HCT116 (cell line): ENCODE results near the gene SSMEM1. TPM values are rescaled to one million over a fixed set of nuclear protein-coding genes. Genes with fewer than 3 reads are reported as not detected.

ENCODE experiments used
- ATAC-seq: fragments of 200-7000 bp; cut with Tn5 transposase; 2 replicates; pipeline ENCODE4 v1.9.1; 2020; ENCODE audit warnings: mild to moderate bottlenecking, moderate library complexity
- BruUV-seq: library from RNA; stranded (reverse); fragments of 400-500 nt; replicated peaks from 2 replicates; lab custom pipeline; 2021; lab: Mats Ljungman, UMichigan
- CTCF ChIA-PET: fragments of 300-600 bp; sonication (Branson Sonifier 250); formaldehyde crosslinking; loops from one replicate; lab custom pipeline; 2021; ENCODE audit warnings: antibody characterized with exemption; lab: Charles Lee
- POLR2A ChIA-PET: fragments of 300-600, 350-600 bp; sonication (Branson Sonifier 250); formaldehyde crosslinking; loops from one replicate; lab custom pipeline; 2021; ENCODE audit warnings: antibody characterized with exemption; lab: Charles Lee
- RAD21 ChIA-PET, 2 experiments: fragments of 300-600 bp; sonication (Branson Sonifier 250); formaldehyde crosslinking; loops; one replicate each; lab custom pipeline; 2023; ENCODE audit warnings: low total read pairs in 2 of 2; ENCODE audit not compliant: uncharacterized antibody in 2 of 2, unreplicated experiment in 2 of 2, low non-redundant PET in 1 of 2; lab: Charles Lee
- DNase-seq: peaks from one replicate; pipeline ENCODE4 v3.0.0-alpha.2; 2010; ENCODE audit warnings: low read depth, low spot score
- H2AFZ ChIP-seq: fragments of 200-600 bp; shearing (Covaris generic), sonication (generic); 2 replicates; pipeline ENCODE4 v1.6.1; 2017; ENCODE audit warnings: low read depth, mixed run types, mixed read lengths, antibody characterized with exemption, low read length; ENCODE audit not compliant: poor library complexity, severe bottlenecking
- H3K27ac ChIP-seq: 2 replicates; pipeline ENCODE4 v1.5.1; 2012; ENCODE audit warnings: low read depth, low read length
- H3K27me3 ChIP-seq: fragments of 200-600 bp; sonication (generic); 2 replicates; pipeline ENCODE4 v1.6.1; 2016; ENCODE audit warnings: mixed run types, low read length, mixed read lengths; ENCODE audit not compliant: insufficient read depth
- H3K36me3 ChIP-seq, 2 experiments: fragments of 200-500 bp in 1 of 2; fragments of 200-600 bp in 1 of 2; sonication (Bioruptor generic) in 1 of 2; sonication (generic) in 1 of 2; 2 replicates each; pipeline versions ENCODE4 v1.5.1 to v1.6.1; 2014 to 2016; ENCODE audit warnings: low read length in 2 of 2, inconsistent platforms in 1 of 2, mixed read lengths in 1 of 2, mixed run types in 1 of 2; ENCODE audit not compliant: insufficient read depth in 2 of 2, control insufficient read depth in 1 of 2
- H3K4me1 ChIP-seq, 2 experiments: fragments of 200-600 bp in 1 of 2; sonication (generic) in 1 of 2; 2 replicates each; pipeline versions ENCODE4 v1.5.1 to v1.6.1; 2012 to 2017; ENCODE audit warnings: low read length in 2 of 2, inconsistent platforms in 1 of 2, mild to moderate bottlenecking in 1 of 2, mixed read lengths in 1 of 2, mixed run types in 1 of 2, moderate library complexity in 1 of 2; ENCODE audit not compliant: insufficient read depth in 2 of 2, control insufficient read depth in 1 of 2
- H3K4me2 ChIP-seq: fragments of 200-600 bp; sonication (generic); 2 replicates; pipeline ENCODE4 v1.6.1; 2017; ENCODE audit warnings: mixed run types, low read length, mixed read lengths
- H3K4me3 ChIP-seq, 2 experiments: fragments of 200-600 bp in 1 of 2; sonication (generic) in 1 of 2; replicated peaks in 1 of 2; 2 replicates each; pipeline ENCODE4 v1.5.1; 2011 to 2016; ENCODE audit warnings: low read length in 2 of 2, control low read depth in 1 of 2, low read depth in 1 of 2, mild to moderate bottlenecking in 1 of 2, mixed read lengths in 1 of 2, mixed run types in 1 of 2
- H3K79me2 ChIP-seq: fragments of 200-600 bp; sonication (generic); 2 replicates; pipeline ENCODE4 v1.6.1; 2017; ENCODE audit warnings: mild to moderate bottlenecking, mixed run types, low read length, moderate library complexity, mixed read lengths; ENCODE audit not compliant: insufficient read depth
- H3K9ac ChIP-seq: fragments of 200-600 bp; sonication (generic); 2 replicates; pipeline ENCODE4 v1.6.1; 2016; ENCODE audit warnings: low read length, mixed read lengths
- H3K9me2 ChIP-seq: fragments of 200-600 bp; sonication (generic), shearing (Covaris generic); 2 replicates; pipeline ENCODE4 v1.6.1; 2017; ENCODE audit warnings: mixed run types, mild to moderate bottlenecking, moderate library complexity; ENCODE audit not compliant: insufficient read depth
- H3K9me3 ChIP-seq, 2 experiments: fragments of 200-500 bp in 1 of 2; fragments of 200-600 bp in 1 of 2; sonication (Bioruptor generic) in 1 of 2; sonication (generic) in 1 of 2; 2 replicates each; pipeline ENCODE4 v1.6.1; 2014 to 2017; ENCODE audit warnings: low read length in 2 of 2, mixed read lengths in 2 of 2, inconsistent platforms in 1 of 2, low read depth in 1 of 2, mild to moderate bottlenecking in 1 of 2, mixed run types in 1 of 2, moderate library complexity in 1 of 2; ENCODE audit not compliant: control insufficient read depth in 1 of 2, insufficient read depth in 1 of 2
- H4K20me1 ChIP-seq: fragments of 200-600 bp; sonication (generic), shearing (Covaris generic); 2 replicates; pipeline ENCODE4 v1.6.1; 2017; ENCODE audit warnings: mixed run types, mild to moderate bottlenecking, moderate library complexity; ENCODE audit not compliant: insufficient read depth
- EZH2phosphoT487 ChIP-seq: fragments of 200-600 bp; IDR thresholded peaks from 2 replicates; pipeline ENCODE4 v1.6.1; 2018; ENCODE audit warnings: antibody characterized with exemption, borderline replicate concordance
- POLR2A ChIP-seq: IDR thresholded peaks from 2 replicates; pipeline ENCODE4 v1.7.0; 2011; ENCODE audit warnings: borderline replicate concordance; ENCODE audit not compliant: insufficient read depth, insufficient read length; ENCODE audit errors: extremely low read depth
- RAD21 ChIP-seq: IDR thresholded peaks from 2 replicates; pipeline ENCODE4 v1.6.1; 2012; ENCODE audit warnings: low read depth, mild to moderate bottlenecking
- SRF ChIP-seq: IDR thresholded peaks from 2 replicates; pipeline ENCODE4 v1.6.1; 2012; ENCODE audit warnings: low read depth
- YY1 ChIP-seq: IDR thresholded peaks from 2 replicates; pipeline ENCODE4 v1.6.1; 2011; ENCODE audit warnings: low read length, low read depth, moderate library complexity, mild to moderate bottlenecking; ENCODE audit not compliant: insufficient replicate concordance; ENCODE audit errors: extremely low read depth
- ZFX ChIP-seq: fragments of 450-650 bp; IDR thresholded peaks from 2 replicates; pipeline ENCODE4 v1.6.1; 2017
- intact Hi-C: fragments of 100-400 bp; cut with micrococcal nuclease; formaldehyde crosslinking; loops from 2 replicates; pipeline ENCODE4 v1.10.0; 2022
- total RNA-seq: library from RNA; stranded (reverse); gene quantifications from one replicate; pipeline ENCODE4 v1.2.1, GENCODE V29; 2021; ENCODE audit not compliant: unreplicated experiment
- TF ChIP-seq, protein P1 (sequence below): IDR thresholded peaks from 2 replicates; pipeline ENCODE4 v1.6.1; 2011; ENCODE audit warnings: mild to moderate bottlenecking, low read length, moderate library complexity; ENCODE audit not compliant: insufficient replicate concordance; ENCODE audit errors: extremely low read depth
- TF ChIP-seq, protein P2 (sequence below): IDR thresholded peaks from 2 replicates; pipeline ENCODE4 v1.6.1; 2012; ENCODE audit warnings: low read depth
- TF ChIP-seq, protein P3 (sequence below): IDR thresholded peaks from 2 replicates; pipeline ENCODE4 v1.6.1; 2012

SSMEM1 gene
- total RNA-seq, 1 experiment from 2014 or later: not detected

DNA sequence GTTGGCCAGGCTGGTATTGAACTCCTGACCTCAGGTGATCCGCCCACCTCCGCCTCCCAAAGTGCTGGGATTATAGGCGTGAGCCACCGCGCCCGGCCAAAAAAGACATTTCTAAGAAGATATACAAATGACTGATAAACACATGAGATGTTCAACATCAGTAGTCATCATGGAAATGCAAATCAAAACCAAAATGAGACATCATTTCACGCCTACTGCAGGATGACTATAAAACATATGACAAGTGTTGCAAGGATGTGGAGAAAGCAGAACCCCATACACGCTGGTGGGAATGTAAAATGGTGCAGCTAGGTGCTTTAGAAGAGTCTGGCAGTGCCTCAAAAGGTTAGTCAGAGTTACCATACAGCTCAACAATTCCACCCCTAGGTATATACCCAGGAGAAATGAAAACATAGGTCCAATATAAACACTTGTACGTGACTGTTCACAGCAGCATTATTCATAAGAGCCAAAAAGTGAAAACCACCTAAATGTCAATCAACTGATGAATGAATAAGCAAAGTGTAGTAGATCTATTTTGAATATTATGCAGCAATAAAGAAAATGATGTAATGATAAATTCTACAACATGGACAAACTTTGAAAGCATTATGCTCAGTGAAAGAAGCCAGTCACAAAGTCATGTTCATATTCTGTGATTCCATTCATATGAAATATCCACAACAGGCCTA is 26.9 kb upstream of the SSMEM1 start:
- ChIA-PET CTCF (no interaction called here), RAD21 (no interaction called here), POLR2A (no interaction called here)
- Histone ChIP-seq H3K9me2 (no peaks in the 10 kb centered on the region), H3K36me3 (peaks cover 34 to 39% of the 10 kb centered on the region in 2 experiments; a peak in 3 of 4 replicates), H3K4me1 (no peaks in the 10 kb centered on the region), H2AFZ (no peak overlapping the region), H3K27me3 (no peaks in the 10 kb centered on the region), H3K9ac (no peak overlapping the region), H3K79me2 (peaks cover 11% of the 10 kb centered on the region; the same call in 1 of the 2 replicates), H3K9me3 (no peaks in the 10 kb centered on the region), H3K27ac (no peak overlapping the region), H3K4me2 (no peak overlapping the region), H4K20me1 (no peaks in the 10 kb centered on the region), H3K4me3 (no peak overlapping the region)
- BruUV-seq: no TSS peak
- ATAC-seq (no peak), DNase-seq (no peak)
- no peak for TF ChIP-seq RAD21
- TF ChIP-seq POLR2A: no peak
- TF ChIP-seq, protein P1, sequence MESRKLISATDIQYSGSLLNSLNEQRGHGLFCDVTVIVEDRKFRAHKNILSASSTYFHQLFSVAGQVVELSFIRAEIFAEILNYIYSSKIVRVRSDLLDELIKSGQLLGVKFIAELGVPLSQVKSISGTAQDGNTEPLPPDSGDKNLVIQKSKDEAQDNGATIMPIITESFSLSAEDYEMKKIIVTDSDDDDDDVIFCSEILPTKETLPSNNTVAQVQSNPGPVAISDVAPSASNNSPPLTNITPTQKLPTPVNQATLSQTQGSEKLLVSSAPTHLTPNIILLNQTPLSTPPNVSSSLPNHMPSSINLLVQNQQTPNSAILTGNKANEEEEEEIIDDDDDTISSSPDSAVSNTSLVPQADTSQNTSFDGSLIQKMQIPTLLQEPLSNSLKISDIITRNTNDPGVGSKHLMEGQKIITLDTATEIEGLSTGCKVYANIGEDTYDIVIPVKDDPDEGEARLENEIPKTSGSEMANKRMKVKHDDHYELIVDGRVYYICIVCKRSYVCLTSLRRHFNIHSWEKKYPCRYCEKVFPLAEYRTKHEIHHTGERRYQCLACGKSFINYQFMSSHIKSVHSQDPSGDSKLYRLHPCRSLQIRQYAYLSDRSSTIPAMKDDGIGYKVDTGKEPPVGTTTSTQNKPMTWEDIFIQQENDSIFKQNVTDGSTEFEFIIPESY: no peak
- TF ChIP-seq SRF: no peak
- no peak for TF ChIP-seq EZH2phosphoT487
- TF ChIP-seq, protein P2, sequence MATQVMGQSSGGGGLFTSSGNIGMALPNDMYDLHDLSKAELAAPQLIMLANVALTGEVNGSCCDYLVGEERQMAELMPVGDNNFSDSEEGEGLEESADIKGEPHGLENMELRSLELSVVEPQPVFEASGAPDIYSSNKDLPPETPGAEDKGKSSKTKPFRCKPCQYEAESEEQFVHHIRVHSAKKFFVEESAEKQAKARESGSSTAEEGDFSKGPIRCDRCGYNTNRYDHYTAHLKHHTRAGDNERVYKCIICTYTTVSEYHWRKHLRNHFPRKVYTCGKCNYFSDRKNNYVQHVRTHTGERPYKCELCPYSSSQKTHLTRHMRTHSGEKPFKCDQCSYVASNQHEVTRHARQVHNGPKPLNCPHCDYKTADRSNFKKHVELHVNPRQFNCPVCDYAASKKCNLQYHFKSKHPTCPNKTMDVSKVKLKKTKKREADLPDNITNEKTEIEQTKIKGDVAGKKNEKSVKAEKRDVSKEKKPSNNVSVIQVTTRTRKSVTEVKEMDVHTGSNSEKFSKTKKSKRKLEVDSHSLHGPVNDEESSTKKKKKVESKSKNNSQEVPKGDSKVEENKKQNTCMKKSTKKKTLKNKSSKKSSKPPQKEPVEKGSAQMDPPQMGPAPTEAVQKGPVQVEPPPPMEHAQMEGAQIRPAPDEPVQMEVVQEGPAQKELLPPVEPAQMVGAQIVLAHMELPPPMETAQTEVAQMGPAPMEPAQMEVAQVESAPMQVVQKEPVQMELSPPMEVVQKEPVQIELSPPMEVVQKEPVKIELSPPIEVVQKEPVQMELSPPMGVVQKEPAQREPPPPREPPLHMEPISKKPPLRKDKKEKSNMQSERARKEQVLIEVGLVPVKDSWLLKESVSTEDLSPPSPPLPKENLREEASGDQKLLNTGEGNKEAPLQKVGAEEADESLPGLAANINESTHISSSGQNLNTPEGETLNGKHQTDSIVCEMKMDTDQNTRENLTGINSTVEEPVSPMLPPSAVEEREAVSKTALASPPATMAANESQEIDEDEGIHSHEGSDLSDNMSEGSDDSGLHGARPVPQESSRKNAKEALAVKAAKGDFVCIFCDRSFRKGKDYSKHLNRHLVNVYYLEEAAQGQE: no peak
- TF ChIP-seq YY1: no peak
- TF ChIP-seq ZFX: no peak
- TF ChIP-seq, protein P3, sequence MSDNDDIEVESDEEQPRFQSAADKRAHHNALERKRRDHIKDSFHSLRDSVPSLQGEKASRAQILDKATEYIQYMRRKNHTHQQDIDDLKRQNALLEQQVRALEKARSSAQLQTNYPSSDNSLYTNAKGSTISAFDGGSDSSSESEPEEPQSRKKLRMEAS: no peak
- intact Hi-C loops: no loop called here
